Astrocyte (in vitro differentiated cells and primary cell): ENCODE measurements around the gene OSBP2.

Experiments used
- EZH2 ChIP-seq: IDR thresholded peaks from 2 replicates; pipeline ENCODE4 v1.6.1; 2012; ENCODE audit warnings: mild to moderate bottlenecking, low read length, inconsistent platforms; ENCODE audit not compliant: insufficient read depth
- TF ChIP-seq, protein P1 (sequence below): IDR thresholded peaks from 2 replicates; pipeline ENCODE4 v1.5.1; 2011; ENCODE audit warnings: low read depth, mild to moderate bottlenecking, inconsistent platforms, low read length, moderate library complexity; ENCODE audit not compliant: insufficient read depth

DNA sequence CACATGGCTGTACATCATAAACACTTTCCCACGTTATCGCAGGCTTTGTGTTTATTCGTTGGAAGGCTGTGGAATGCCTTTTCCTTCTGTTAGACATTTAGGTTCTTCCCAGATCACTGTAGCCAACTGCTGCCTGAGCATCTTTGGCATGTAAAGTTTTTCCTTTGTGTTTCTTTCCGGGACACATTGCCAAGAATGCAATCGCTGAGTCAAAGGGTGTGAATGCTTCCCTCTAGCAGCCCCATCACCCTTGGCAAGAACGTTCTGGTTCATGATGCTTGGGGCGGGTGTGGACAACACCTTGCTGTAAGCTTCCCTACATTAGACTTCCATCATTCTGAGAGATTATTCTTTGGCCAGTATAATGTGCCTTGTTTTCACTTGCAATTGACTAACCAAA is 136.2 kb downstream of the OSBP2 start:
- TF ChIP-seq EZH2, result no peak
- TF ChIP-seq, protein P1, sequence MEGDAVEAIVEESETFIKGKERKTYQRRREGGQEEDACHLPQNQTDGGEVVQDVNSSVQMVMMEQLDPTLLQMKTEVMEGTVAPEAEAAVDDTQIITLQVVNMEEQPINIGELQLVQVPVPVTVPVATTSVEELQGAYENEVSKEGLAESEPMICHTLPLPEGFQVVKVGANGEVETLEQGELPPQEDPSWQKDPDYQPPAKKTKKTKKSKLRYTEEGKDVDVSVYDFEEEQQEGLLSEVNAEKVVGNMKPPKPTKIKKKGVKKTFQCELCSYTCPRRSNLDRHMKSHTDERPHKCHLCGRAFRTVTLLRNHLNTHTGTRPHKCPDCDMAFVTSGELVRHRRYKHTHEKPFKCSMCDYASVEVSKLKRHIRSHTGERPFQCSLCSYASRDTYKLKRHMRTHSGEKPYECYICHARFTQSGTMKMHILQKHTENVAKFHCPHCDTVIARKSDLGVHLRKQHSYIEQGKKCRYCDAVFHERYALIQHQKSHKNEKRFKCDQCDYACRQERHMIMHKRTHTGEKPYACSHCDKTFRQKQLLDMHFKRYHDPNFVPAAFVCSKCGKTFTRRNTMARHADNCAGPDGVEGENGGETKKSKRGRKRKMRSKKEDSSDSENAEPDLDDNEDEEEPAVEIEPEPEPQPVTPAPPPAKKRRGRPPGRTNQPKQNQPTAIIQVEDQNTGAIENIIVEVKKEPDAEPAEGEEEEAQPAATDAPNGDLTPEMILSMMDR, result no peak
